Fibroblast of skin of right quadriceps (primary cell): ENCODE data around the gene MMP10.
"Not testable (repeated sequence)": the region's sequence is repeated elsewhere in the genome, so short reads cannot be mapped to it uniquely, and the experiment has no call there.

Experiments used
- DNase-seq: peaks from one replicate; pipeline ENCODE4 v3.0.0-alpha.2; 2013

Gene MMP10

GRCh38 chr11:102783016-102783415 is 2.6 kb upstream of the MMP10 start:
- no peak for DNase-seq

GRCh38 chr11:102781676-102782075 is 1.2 kb upstream of the MMP10 start:
- no peak for DNase-seq

GRCh38 chr11:102776454-102776853 is 4.0 kb downstream of the MMP10 start:
- no peak for DNase-seq

- DNase-seq, result no peak
Measured at GRCh38 chr11:102773386-102773785, 7.0 kb downstream of the MMP10 start.

GRCh38 chr11:102771351-102771750 is 9.1 kb downstream of the MMP10 start:
- DNase-seq, result no peak

GRCh38 chr11:102770191-102770590 is 10.2 kb downstream of the MMP10 start:
- no peak for DNase-seq

- DNase-seq, result no peak
Measured at GRCh38 chr11:102767800-102768199, 12.6 kb downstream of the MMP10 start.

GRCh38 chr11:102763440-102763839 is 17.0 kb downstream of the MMP10 start:
- peak; percentile 44 for DNase-seq

- DNase-seq, result peak; percentile 75
Measured at GRCh38 chr11:102762361-102762767, 18.1 kb downstream of the MMP10 start.

GRCh38 chr11:102761646-102762238 is 18.7 kb downstream of the MMP10 start:
- peak; percentile 88 for DNase-seq

- peak; percentile 97 for DNase-seq
Measured at GRCh38 chr11:102760344-102761035, 19.9 kb downstream of the MMP10 start.

GRCh38 chr11:102757823-102758549 is 22.4 kb downstream of the MMP10 start:
- peak; percentile 55 for DNase-seq

GRCh38 chr11:102753267-102753666 is 27.2 kb downstream of the MMP10 start:
- DNase-seq, result no peak

- DNase-seq, result no peak
Measured at GRCh38 chr11:102751673-102752072, 28.8 kb downstream of the MMP10 start.

GRCh38 chr11:102749101-102749722 is 31.2 kb downstream of the MMP10 start:
- DNase-seq, result no peak

- not testable (repeated sequence) for DNase-seq
Measured at GRCh38 chr11:102746746-102747578, 33.5 kb downstream of the MMP10 start.

- DNase-seq, result no peak
Measured at GRCh38 chr11:102734650-102735049, 45.8 kb downstream of the MMP10 start.

- DNase-seq, result peak; percentile 51
Measured at GRCh38 chr11:102733232-102733875, 47.1 kb downstream of the MMP10 start.

GRCh38 chr11:102730944-102731343 is 49.5 kb downstream of the MMP10 start:
- not testable (repeated sequence) for DNase-seq

GRCh38 chr11:102729849-102730815 is 50.3 kb downstream of the MMP10 start:
- DNase-seq, result peak; percentile 50

- peak; percentile 87 for DNase-seq
Measured at GRCh38 chr11:102727890-102728289, 52.5 kb downstream of the MMP10 start.
